Spleen (tissue), 7 donors: Measurements from ENCODE around the gene PRDX5.

Experiments
- CTCF ChIP-seq, 11 experiments: fragments of 200-600 bp in 7 of 11; fragments of 450-650 bp in 4 of 11; sonication (generic) in 4 of 11; IDR thresholded peaks in 8 of 11; conservative IDR thresholded peaks in 3 of 11; 1 replicate in 7 of 11; 2 replicates in 4 of 11; pipeline versions ENCODE4 v1.4.0 to v1.8.0; 2016 to 2021; ENCODE audit warnings: antibody characterized with exemption in 11 of 11, inconsistent platforms in 4 of 11, mild to moderate bottlenecking in 1 of 11
- POLR2A ChIP-seq, 3 donors: fragments of 450-650 bp; IDR thresholded peaks; one replicate each; pipeline ENCODE4 v1.5.1; 2017; ENCODE audit warnings: antibody characterized with exemption in 3 of 3, mild to moderate bottlenecking in 1 of 3
- POLR2AphosphoS5 ChIP-seq, 3 donors: sonication (generic); formaldehyde crosslinking; IDR thresholded peaks; one replicate each; pipeline ENCODE4 v1.5.1; 2017; ENCODE audit warnings: antibody characterized with exemption in 3 of 3
- donor health status: DM: no; HTN: no; CAD: no; lungs with moderate emphysema.
- donor health status: DM: no; HTN: no; CAD: no.
- donor health status: DM: no; HTN: no; CAD: no.

GRCh38 chr11:64344787-64345186 is 26.9 kb downstream of the PRDX5 start:
- TF ChIP-seq CTCF (IDR thresholded peaks at IDR 0.05 in 8 of 11, conservative IDR thresholded peaks at IDR 0.05 in 3 of 11) = no peak
- no peak for TF ChIP-seq POLR2A (IDR thresholded peaks at IDR 0.05)
- peak in 1 of 3 donors; percentile 51 for TF ChIP-seq POLR2AphosphoS5 (IDR thresholded peaks at IDR 0.05)
